HepG2 (cell line): ENCODE data around the gene ASL. TPM values are rescaled to one million over a fixed set of nuclear protein-coding genes. Genes with fewer than 3 reads are reported as not detected.

Experiments used
- EHMT2 ChIP-seq: fragments of 200-600 bp; sonication (generic); IDR thresholded peaks from 2 replicates; pipeline ENCODE4 v1.7.0; 2017; ENCODE audit warnings: antibody characterized with exemption, low read depth, low read length, borderline replicate concordance
- FOXM1 ChIP-seq: sonication (generic); formaldehyde crosslinking; IDR thresholded peaks from 2 replicates; pipeline ENCODE4 v1.5.0; 2020; ENCODE audit warnings: missing genetic modification reagents
- FOXO1 ChIP-seq: sonication (generic); formaldehyde crosslinking; IDR thresholded peaks from 2 replicates; pipeline ENCODE4 v1.4.0; 2020; ENCODE audit warnings: missing genetic modification reagents
- HNRNPK ChIP-seq: fragments of 200-400 bp; formaldehyde crosslinking; IDR thresholded peaks from 2 replicates; pipeline ENCODE4 v1.6.1; 2018; ENCODE audit warnings: low read length, low read depth, moderate library complexity, mild to moderate bottlenecking; ENCODE audit not compliant: poor library complexity, severe bottlenecking
- HNRNPLL ChIP-seq: fragments of 200-400 bp; formaldehyde crosslinking; IDR thresholded peaks from 2 replicates; pipeline ENCODE4 v1.6.1; 2017; ENCODE audit warnings: mild to moderate bottlenecking, low read depth, low read length; ENCODE audit not compliant: poor library complexity, severe bottlenecking
- MTA3 ChIP-seq: sonication (generic); formaldehyde crosslinking; IDR thresholded peaks from 2 replicates; pipeline ENCODE4 v1.4.0; 2020; ENCODE audit warnings: missing genetic modification reagents
- NFAT5 ChIP-seq: sonication (generic); formaldehyde crosslinking; IDR thresholded peaks from 2 replicates; pipeline ENCODE4 v1.4.0; 2020; ENCODE audit warnings: missing genetic modification reagents
- NFE2L2 ChIP-seq: fragments of 150-350 bp; IDR thresholded peaks from 2 replicates; pipeline ENCODE4 v1.6.1; 2014; ENCODE audit warnings: low read length
- SKI ChIP-seq: fragments of 450-650 bp; IDR thresholded peaks from one replicate; pipeline ENCODE4 v1.6.1; 2018; ENCODE audit warnings: mild to moderate bottlenecking; ENCODE audit not compliant: partially characterized antibody
- SOX6 ChIP-seq, 2 experiments: fragments of 450-650 bp in 1 of 2; sonication (generic) in 1 of 2; formaldehyde crosslinking in 1 of 2; IDR thresholded peaks; 2 replicates each; pipeline versions ENCODE4 v1.4.0 to v1.6.1; 2017 to 2020; ENCODE audit warnings: antibody characterized with exemption in 1 of 2, mild to moderate bottlenecking in 1 of 2, missing genetic modification reagents in 1 of 2
- SP2 ChIP-seq: sonication (generic); formaldehyde crosslinking; IDR thresholded peaks from 2 replicates; pipeline ENCODE4 v1.5.1; 2020; ENCODE audit warnings: mild to moderate bottlenecking, missing genetic modification reagents
- TOPORS ChIP-seq: sonication (generic); formaldehyde crosslinking; IDR thresholded peaks from 2 replicates; pipeline ENCODE4 v1.8.0; 2023; ENCODE audit warnings: mild to moderate bottlenecking, missing genetic modification reagents
- YY1 ChIP-seq: IDR thresholded peaks from 2 replicates; pipeline ENCODE4 v1.6.1; 2011; ENCODE audit warnings: low read length, low read depth, moderate library complexity, mild to moderate bottlenecking; ENCODE audit not compliant: insufficient read depth, insufficient replicate concordance
- ZNF12 ChIP-seq: sonication (generic); formaldehyde crosslinking; IDR thresholded peaks from 2 replicates; pipeline ENCODE4 v1.5.0; 2020; ENCODE audit warnings: missing genetic modification reagents
- ZNF317 ChIP-seq: sonication (generic); formaldehyde crosslinking; IDR thresholded peaks from 2 replicates; pipeline ENCODE4 v1.5.0; 2020; ENCODE audit warnings: mild to moderate bottlenecking, missing genetic modification reagents
- ZNF33B ChIP-seq: sonication (generic); formaldehyde crosslinking; IDR thresholded peaks from 2 replicates; pipeline ENCODE4 v1.5.1; 2020; ENCODE audit warnings: mild to moderate bottlenecking, missing genetic modification reagents
- ZNF44 ChIP-seq: sonication (generic); formaldehyde crosslinking; IDR thresholded peaks from 2 replicates; pipeline ENCODE4 v1.5.1; 2020; ENCODE audit warnings: mild to moderate bottlenecking, missing genetic modification reagents
- ZNF501 ChIP-seq: sonication (generic); formaldehyde crosslinking; IDR thresholded peaks from 2 replicates; pipeline ENCODE4 v1.5.1; 2020; ENCODE audit warnings: mild to moderate bottlenecking, moderate library complexity, missing genetic modification reagents
- ZNF615 ChIP-seq: sonication (generic); formaldehyde crosslinking; IDR thresholded peaks from 2 replicates; pipeline ENCODE4 v1.5.0; 2020; ENCODE audit warnings: mild to moderate bottlenecking, missing genetic modification reagents, borderline replicate concordance
- ZNF720 ChIP-seq: sonication (generic); formaldehyde crosslinking; IDR thresholded peaks from 2 replicates; pipeline ENCODE4 v1.4.0; 2020; ENCODE audit warnings: missing genetic modification reagents
- ZNF781 ChIP-seq: sonication (generic); formaldehyde crosslinking; IDR thresholded peaks from 2 replicates; pipeline ENCODE4 v1.5.1; 2020; ENCODE audit warnings: borderline replicate concordance, mild to moderate bottlenecking, missing genetic modification reagents; ENCODE audit errors: not compliant biosample characterization
- ZNF891 ChIP-seq: sonication (generic); formaldehyde crosslinking; IDR thresholded peaks from 2 replicates; pipeline ENCODE4 v1.5.0; 2020; ENCODE audit warnings: mild to moderate bottlenecking, missing genetic modification reagents
- polyA plus RNA-seq, 8 experiments: library from polyadenylated mRNA; depleted of rRNA in 3 of 8; stranded (reverse) in 7 of 8; unstranded in 1 of 8; fragments of >200 nt; fragmentation: Illumina TruSeq in 4 of 8; extraction: Trizol in 4 of 8; gene quantifications; 2 replicates each; pipeline versions ENCODE4 v1.2.1 to v1.2.3, GENCODE V29; 2011 to 2016; ENCODE audit warnings: low read depth in 4 of 8, missing spikeins in 1 of 8, mixed read lengths in 1 of 8; ENCODE audit not compliant: insufficient read depth in 1 of 8
- total RNA-seq, 5 experiments: library from RNA; depleted of rRNA; stranded (reverse); fragments of >200 nt; fragmentation: Illumina TruSeq; extraction: Trizol; gene quantifications; 2 replicates each; pipeline ENCODE4 v1.2.3, GENCODE V29; 2016; ENCODE audit warnings: low read depth in 1 of 5
- TF ChIP-seq, protein P1 (sequence below): sonication (generic); formaldehyde crosslinking; IDR thresholded peaks from 2 replicates; pipeline ENCODE4 v1.4.0; 2020; ENCODE audit warnings: missing genetic modification reagents, borderline replicate concordance

ASL gene
- total and polyA plus RNA-seq, 2 of the 13 experiments (the other 11 are each of a cell fraction or from before 2014, with no cell fraction given) = 71.4 to 96.5 TPM

DNA sequence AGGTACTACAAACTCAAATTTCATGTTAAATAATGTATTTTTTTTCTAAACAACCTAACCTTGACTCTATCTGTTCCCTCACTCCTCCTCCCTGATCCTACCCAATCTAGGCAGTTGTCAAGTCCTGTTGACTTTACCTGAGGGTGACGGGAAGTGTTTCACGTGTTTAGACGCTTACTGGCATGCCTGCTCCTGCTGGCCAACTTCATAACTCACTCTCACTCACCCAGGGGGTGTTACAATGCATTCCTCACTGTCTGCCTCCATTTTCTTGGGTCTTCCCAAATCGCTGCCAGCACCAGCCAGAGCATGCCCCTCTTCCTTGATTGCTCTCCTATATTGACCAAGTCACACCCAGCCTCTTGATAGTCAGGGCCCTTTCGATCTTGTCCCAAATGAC lies 67.4 kb downstream of the ASL start (continued):
- no peak for TF ChIP-seq ZNF317
- no peak for TF ChIP-seq ZNF615 (CRISPR knock-in tag)
- TF ChIP-seq ZNF44 (CRISPR knock-in tag) = no peak
- 0 out of 2 replicates have a peak, but pooled peaks have one; percentile 22 for TF ChIP-seq ZNF12 (CRISPR knock-in tag)
- TF ChIP-seq, protein P1, sequence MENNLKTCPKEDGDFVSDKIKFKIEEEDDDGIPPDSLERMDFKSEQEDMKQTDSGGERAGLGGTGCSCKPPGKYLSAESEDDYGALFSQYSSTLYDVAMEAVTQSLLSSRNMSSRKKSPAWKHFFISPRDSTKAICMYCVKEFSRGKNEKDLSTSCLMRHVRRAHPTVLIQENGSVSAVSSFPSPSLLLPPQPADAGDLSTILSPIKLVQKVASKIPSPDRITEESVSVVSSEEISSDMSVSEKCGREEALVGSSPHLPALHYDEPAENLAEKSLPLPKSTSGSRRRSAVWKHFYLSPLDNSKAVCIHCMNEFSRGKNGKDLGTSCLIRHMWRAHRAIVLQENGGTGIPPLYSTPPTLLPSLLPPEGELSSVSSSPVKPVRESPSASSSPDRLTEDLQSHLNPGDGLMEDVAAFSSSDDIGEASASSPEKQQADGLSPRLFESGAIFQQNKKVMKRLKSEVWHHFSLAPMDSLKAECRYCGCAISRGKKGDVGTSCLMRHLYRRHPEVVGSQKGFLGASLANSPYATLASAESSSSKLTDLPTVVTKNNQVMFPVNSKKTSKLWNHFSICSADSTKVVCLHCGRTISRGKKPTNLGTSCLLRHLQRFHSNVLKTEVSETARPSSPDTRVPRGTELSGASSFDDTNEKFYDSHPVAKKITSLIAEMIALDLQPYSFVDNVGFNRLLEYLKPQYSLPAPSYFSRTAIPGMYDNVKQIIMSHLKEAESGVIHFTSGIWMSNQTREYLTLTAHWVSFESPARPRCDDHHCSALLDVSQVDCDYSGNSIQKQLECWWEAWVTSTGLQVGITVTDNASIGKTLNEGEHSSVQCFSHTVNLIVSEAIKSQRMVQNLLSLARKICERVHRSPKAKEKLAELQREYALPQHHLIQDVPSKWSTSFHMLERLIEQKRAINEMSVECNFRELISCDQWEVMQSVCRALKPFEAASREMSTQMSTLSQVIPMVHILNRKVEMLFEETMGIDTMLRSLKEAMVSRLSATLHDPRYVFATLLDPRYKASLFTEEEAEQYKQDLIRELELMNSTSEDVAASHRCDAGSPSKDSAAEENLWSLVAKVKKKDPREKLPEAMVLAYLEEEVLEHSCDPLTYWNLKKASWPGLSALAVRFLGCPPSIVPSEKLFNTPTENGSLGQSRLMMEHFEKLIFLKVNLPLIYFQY (CRISPR knock-in tag) = peak; percentile 72; the same call in 1 of the 2 replicates
- TF ChIP-seq TOPORS = no peak
- no peak for TF ChIP-seq ZNF501 (CRISPR knock-in tag)
- peak; percentile 66; the same call in 1 of the 2 replicates for TF ChIP-seq FOXO1
- no peak for TF ChIP-seq SOX6 (IDR thresholded peaks at IDR 0.05)
- peak; percentile 25; the same call in 1 of the 2 replicates for TF ChIP-seq SOX6 (CRISPR knock-in tag; IDR thresholded peaks at IDR 0.05)
- TF ChIP-seq YY1 = no peak
- no peak for TF ChIP-seq FOXM1
- no peak for TF ChIP-seq HNRNPK
- TF ChIP-seq ZNF781 = no peak
- no peak for TF ChIP-seq NFE2L2
- no peak for TF ChIP-seq ZNF720
- TF ChIP-seq HNRNPLL = no peak
- no peak for TF ChIP-seq SKI
- TF ChIP-seq NFAT5 (CRISPR knock-in tag) = no peak
- TF ChIP-seq ZNF33B (CRISPR knock-in tag) = no peak
- TF ChIP-seq MTA3 (CRISPR knock-in tag) = no peak
- no peak for TF ChIP-seq ZNF891 (CRISPR knock-in tag)
- no peak for TF ChIP-seq EHMT2
- TF ChIP-seq SP2 (CRISPR knock-in tag) = no peak
